IPS DF 6.9 (cell line): ENCODE data around the gene ZNF462.
A peak's percentile ranks its signal among the peaks of the same experiment; 100 is the strongest.

Experiments
- DNase-seq: peaks from one replicate; pipeline ENCODE4 v3.0.0-alpha.2; 2013; ENCODE audit warnings: low read depth, low spot score
- H3K27ac ChIP-seq: one replicate; pipeline ENCODE4 v1.5.1; 2013; ENCODE audit warnings: low read length, control low read depth
- H3K27me3 ChIP-seq: 2 replicates; pipeline ENCODE4 v1.6.1; 2013; ENCODE audit warnings: mild to moderate bottlenecking, low read length; ENCODE audit not compliant: control insufficient read depth, insufficient read depth
- H3K36me3 ChIP-seq: 2 replicates; pipeline ENCODE4 v1.6.1; 2013; ENCODE audit warnings: low read length; ENCODE audit not compliant: control insufficient read depth, insufficient read depth
- H3K4me1 ChIP-seq: 2 replicates; pipeline ENCODE4 v1.6.1; 2013; ENCODE audit warnings: low read length; ENCODE audit not compliant: control insufficient read depth, insufficient read depth
- H3K4me3 ChIP-seq: 2 replicates; pipeline ENCODE4 v1.5.1; 2013; ENCODE audit warnings: mild to moderate bottlenecking, low read length
- H3K9me3 ChIP-seq: 2 replicates; pipeline ENCODE4 v1.6.1; 2013; ENCODE audit warnings: low read length, inconsistent platforms; ENCODE audit not compliant: control insufficient read depth, insufficient read depth
- WGBS: extraction: QIAGEN DNeasy Blood & Tissue Kit; methylation state at CpG from one replicate; pipeline ENCODE4 v1.1.7; 2013; ENCODE audit warnings: mixed read lengths, missing lambda C conversion rate; ENCODE audit not compliant: insufficient read length, insufficient coverage; 5-methylcytosine and 5-hydroxymethylcytosine counted together

ZNF462 gene, protein sequence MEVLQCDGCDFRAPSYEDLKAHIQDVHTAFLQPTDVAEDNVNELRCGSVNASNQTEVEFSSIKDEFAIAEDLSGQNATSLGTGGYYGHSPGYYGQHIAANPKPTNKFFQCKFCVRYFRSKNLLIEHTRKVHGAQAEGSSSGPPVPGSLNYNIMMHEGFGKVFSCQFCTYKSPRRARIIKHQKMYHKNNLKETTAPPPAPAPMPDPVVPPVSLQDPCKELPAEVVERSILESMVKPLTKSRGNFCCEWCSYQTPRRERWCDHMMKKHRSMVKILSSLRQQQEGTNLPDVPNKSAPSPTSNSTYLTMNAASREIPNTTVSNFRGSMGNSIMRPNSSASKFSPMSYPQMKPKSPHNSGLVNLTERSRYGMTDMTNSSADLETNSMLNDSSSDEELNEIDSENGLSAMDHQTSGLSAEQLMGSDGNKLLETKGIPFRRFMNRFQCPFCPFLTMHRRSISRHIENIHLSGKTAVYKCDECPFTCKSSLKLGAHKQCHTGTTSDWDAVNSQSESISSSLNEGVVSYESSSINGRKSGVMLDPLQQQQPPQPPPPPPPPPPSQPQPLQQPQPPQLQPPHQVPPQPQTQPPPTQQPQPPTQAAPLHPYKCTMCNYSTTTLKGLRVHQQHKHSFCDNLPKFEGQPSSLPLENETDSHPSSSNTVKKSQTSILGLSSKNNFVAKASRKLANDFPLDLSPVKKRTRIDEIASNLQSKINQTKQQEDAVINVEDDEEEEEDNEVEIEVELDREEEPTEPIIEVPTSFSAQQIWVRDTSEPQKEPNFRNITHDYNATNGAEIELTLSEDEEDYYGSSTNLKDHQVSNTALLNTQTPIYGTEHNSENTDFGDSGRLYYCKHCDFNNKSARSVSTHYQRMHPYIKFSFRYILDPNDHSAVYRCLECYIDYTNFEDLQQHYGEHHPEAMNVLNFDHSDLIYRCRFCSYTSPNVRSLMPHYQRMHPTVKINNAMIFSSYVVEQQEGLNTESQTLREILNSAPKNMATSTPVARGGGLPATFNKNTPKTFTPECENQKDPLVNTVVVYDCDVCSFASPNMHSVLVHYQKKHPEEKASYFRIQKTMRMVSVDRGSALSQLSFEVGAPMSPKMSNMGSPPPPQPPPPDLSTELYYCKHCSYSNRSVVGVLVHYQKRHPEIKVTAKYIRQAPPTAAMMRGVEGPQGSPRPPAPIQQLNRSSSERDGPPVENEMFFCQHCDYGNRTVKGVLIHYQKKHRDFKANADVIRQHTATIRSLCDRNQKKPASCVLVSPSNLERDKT (N-terminal part only)

DNA sequence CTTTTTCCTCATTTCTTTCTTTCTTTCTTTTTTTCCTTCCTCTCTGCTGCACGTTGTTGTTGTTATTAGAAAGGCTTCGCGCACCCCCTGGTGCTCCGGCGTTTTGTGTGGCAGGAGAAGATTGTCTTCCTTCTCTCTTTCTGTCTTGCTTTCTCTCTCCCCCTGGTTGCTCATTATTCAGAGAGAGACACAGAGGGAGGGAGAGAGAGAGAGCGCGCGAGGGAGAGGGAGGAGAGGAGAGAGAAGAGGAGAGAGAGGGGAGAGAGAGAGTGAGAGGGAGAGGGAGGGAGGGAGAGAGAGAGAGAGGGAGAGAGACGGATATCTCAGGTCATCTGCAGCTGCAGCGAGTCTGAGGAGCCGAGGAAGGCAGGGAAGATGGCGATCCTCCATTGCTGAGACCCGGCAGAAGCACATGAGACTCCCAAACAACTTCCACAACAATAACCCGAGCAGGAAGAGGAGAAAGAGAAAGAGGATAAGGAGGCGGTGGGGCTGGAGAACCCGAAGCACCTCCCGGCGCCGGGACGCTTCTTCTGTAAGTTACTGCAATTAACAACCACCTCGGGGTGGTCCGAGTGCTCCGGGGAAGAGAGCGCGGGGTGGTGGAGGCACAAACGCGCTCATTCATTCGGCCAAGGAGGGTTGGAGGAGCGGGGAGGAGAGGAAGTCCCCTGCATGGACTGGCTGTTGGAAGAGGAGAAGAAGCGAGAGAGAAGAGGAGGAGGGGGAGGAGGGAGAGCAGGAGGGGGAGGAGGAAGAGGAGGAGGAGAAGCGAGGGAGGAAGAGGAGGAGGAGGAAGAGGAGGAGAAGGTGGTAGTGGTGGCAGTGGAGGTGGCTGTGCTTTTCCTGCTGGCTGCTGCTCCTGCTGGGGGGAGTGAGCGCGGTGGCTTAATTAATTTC lies at the start of gene ZNF462:
Gene ZNF462, plus strand, starts transcription at position 346 of the 900 bp plus-strand sequence. CDS start 60,218 bp downstream, outside the sequence.
- Histone ChIP-seq H3K4me3 (peak within 1 kb of the TSS; percentile 79), H3K27ac (peak within 1 kb of the TSS; percentile 18), H3K4me1 (no peaks in the 10 kb centered on the region), H3K36me3 (no peaks in the 10 kb centered on the region), H3K27me3 (no peaks in the 10 kb centered on the region), H3K9me3 (no peaks in the 10 kb centered on the region)
- no CpG with 5 or more reads among the region's 33 CpGs for WGBS
- DNase-seq, result peak; percentile 20

DNA sequence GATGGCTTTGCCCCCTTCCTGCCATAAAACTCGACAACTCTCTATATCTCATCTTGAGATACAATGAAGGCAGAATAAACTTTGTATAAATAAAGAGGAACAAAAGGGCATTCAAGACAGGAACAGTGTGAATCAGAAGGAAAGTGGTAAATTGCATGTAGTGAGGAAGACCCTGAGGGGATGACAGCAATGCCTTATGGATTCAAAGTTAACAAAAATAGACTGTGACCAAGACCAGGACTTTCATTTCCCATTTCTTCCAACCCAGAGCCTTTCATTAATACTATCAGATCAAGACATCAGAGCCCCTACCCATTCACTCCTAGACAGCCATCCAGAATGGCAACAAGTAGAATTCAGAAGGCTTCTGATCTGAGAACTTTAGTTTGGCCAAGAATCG lies 46.4 kb upstream of the ZNF462 start:
- no peak for DNase-seq
- no CpG with 5 or more reads among the region's 2 CpGs for WGBS
- H3K4me3 ChIP-seq, result no peak overlapping the region
- no peak overlapping the region for H3K27ac ChIP-seq
- H3K27me3 ChIP-seq, result no peaks in the 10 kb centered on the region
- H3K36me3 ChIP-seq, result no peaks in the 10 kb centered on the region
- no peaks in the 10 kb centered on the region for H3K4me1 ChIP-seq
- no peaks in the 10 kb centered on the region for H3K9me3 ChIP-seq

DNA sequence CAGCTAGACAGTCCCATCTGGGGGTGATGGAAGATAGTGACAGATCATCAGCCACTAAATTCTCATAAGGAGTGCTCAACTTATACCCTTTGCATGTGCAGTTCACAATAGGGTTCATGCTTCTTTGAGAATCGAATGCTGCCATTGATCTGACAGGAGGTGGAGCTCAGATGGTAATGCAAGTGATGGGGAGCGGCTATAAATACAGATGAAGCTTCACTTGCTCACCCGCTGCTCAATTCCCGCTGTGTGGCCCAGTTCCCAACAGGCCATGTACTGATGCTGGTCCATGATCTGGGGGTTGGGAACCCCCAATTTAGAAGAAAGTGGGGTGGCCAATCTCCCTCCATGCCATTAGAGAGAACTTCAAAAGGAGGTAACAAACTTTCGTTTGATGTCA lies 44.9 kb upstream of the ZNF462 start:
- no peak overlapping the region for H3K4me3 ChIP-seq
- WGBS, result no CpG with 5 or more reads among the region's 5 CpGs

DNA sequence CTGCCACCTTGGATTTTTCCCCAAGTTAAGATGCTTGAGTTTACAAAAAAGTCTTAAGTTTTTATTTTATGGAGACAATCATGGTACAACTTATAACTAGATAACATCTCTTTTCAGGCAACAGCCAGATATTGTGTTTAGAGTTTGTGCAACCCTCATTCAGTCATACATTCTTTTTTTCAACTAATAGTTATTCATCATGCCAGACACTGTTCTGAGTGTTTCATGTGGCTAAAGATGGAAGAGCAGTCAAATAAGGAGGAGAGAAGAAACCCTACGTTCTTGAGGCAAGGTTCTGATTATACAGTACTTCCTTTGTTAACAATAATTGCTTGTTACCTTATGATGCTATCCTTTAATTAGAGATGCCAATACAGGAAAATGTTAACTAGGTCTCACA lies 42.1 kb upstream of the ZNF462 start:
- H3K27ac ChIP-seq, result no peak overlapping the region
- no peaks in the 10 kb centered on the region for H3K9me3 ChIP-seq
- no peaks in the 10 kb centered on the region for H3K27me3 ChIP-seq
- no peak overlapping the region for H3K4me3 ChIP-seq
- no CpG with 5 or more reads among the region's 1 CpG for WGBS
- DNase-seq, result no peak
- H3K4me1 ChIP-seq, result no peaks in the 10 kb centered on the region
- H3K36me3 ChIP-seq, result no peaks in the 10 kb centered on the region

More for the DNA sequence above, 44.9 kb upstream of the ZNF462 start:
- Histone ChIP-seq H3K27ac (no peak overlapping the region), H3K27me3 (no peaks in the 10 kb centered on the region), H3K9me3 (no peaks in the 10 kb centered on the region), H3K4me1 (no peaks in the 10 kb centered on the region), H3K36me3 (no peaks in the 10 kb centered on the region)
- no peak for DNase-seq

DNA sequence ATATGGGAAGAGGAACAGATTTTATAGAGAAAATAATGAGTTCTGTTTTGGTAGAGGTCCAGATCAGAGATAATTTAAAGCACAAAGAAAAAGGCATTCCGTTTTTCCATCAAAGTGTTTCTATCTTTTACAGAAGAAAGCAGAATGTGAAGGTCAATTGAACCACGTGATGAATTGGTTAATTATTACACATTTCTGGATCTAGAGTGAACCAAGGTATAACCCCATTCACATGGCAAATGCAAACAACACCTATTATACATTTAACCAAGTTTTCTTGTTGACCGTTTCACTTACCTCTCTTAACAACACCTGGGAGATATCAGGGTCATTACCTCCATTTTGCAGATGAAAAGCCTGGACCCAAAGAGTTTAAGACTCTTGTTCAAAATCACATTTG lies 34.9 kb upstream of the ZNF462 start:
- DNase-seq, result no peak
- no peaks in the 10 kb centered on the region for H3K27me3 ChIP-seq
- no peaks in the 10 kb centered on the region for H3K4me1 ChIP-seq
- H3K4me3 ChIP-seq, result no peak overlapping the region
- WGBS, result no CpG with 5 or more reads among the region's 3 CpGs
- H3K9me3 ChIP-seq, result no peaks in the 10 kb centered on the region
- no peak overlapping the region for H3K27ac ChIP-seq
- H3K36me3 ChIP-seq, result no peaks in the 10 kb centered on the region

DNA sequence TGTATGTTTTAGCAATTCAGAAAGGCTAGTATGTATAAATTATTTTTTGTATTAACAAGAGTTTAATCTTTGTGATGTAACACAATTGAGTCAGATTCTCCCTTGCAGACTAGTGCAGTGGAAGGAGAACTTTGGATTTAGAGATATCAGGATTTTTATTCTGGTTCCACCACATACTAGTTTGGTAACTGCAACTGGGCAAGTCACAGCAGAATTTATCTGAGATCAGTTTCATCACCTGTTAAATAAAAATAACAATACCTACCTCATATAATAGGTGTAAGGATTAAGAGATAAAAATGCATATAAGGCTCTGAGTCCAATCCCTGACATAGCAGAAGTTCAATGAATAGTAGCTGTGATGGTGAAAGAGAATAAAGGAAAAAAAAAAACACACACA lies 34.0 kb upstream of the ZNF462 start:
- H3K36me3 ChIP-seq, result no peaks in the 10 kb centered on the region
- H3K27ac ChIP-seq, result no peak overlapping the region
- no peaks in the 10 kb centered on the region for H3K4me1 ChIP-seq
- H3K27me3 ChIP-seq, result no peaks in the 10 kb centered on the region
- DNase-seq, result no peak
- no peak overlapping the region for H3K4me3 ChIP-seq
- no peaks in the 10 kb centered on the region for H3K9me3 ChIP-seq

DNA sequence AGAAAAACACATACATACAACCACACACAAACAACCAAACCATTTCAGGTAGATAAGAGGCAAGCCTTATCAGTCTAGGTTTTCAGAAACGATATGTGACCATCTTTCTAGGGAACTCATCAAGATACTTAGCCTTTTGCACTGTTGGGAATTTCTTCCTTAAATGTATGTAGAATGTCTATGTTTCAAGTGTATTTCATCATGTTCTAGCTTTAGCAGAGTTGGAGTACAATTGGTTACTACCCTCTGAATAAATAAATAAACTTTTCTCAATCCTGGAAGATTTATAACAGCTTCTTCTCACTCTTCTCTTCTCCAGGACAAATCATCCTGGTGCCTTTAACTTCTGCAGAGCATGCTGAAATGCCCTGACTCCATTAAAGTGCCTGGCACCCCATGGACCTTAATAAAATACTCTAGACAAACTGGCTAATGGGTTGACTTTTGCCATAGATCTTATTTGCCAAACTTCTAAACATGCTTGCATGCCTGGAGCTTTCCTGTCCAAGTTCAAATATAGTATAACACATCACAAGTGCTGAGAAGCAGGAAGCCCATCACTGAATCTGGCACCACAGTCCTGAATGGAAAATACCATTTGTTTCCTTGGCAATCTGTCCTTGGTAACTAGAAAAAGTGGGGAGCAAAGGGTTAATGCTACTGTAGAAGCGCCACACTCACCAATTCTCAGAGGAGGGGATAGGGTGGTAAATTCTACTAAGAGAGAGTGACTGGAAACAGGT lies 33.1 kb upstream of the ZNF462 start:
- Histone ChIP-seq H3K27me3 (no peaks in the 10 kb centered on the region), H3K4me3 (no peak overlapping the region), H3K27ac (no peak overlapping the region), H3K4me1 (no peaks in the 10 kb centered on the region), H3K36me3 (no peaks in the 10 kb centered on the region), H3K9me3 (no peaks in the 10 kb centered on the region)
- no peak for DNase-seq
- WGBS, result no CpG with 5 or more reads among the region's 2 CpGs

DNA sequence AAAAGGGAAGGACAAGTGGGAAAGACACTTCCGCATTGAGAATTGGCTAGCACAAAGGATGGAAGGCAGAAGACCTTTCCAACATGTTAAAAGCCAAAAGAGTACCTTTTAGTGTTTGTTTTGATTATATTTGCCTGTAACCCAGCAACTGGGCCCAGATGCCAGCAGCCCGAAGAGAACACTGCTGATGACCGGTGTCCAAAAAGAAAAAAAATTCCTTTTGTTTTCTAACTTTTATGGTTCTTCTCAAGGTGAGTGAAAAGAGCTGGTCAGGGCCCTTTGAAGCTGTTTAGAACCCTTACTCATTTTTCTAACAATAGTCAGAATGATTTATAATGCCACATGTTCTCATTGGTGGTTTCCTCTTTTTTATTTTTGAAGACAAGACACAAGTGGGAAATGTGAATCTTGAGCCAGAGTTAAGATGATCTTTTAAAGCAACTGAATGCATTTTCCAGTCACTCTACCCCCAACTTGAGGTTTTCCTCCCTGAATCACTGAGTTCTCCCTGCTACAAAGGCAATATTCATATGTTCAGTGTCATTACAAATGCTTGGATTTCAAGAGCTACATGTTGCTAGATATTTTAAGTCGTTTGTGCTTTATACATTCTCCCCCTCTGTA lies 32.3 kb upstream of the ZNF462 start:
- H3K4me1 ChIP-seq, result no peaks in the 10 kb centered on the region
- no peaks in the 10 kb centered on the region for H3K27me3 ChIP-seq
- WGBS, result no CpG with 5 or more reads among the region's 4 CpGs
- DNase-seq, result no peak
- H3K9me3 ChIP-seq, result no peaks in the 10 kb centered on the region
- H3K36me3 ChIP-seq, result no peaks in the 10 kb centered on the region
- H3K27ac ChIP-seq, result no peak overlapping the region
- no peak overlapping the region for H3K4me3 ChIP-seq

DNA sequence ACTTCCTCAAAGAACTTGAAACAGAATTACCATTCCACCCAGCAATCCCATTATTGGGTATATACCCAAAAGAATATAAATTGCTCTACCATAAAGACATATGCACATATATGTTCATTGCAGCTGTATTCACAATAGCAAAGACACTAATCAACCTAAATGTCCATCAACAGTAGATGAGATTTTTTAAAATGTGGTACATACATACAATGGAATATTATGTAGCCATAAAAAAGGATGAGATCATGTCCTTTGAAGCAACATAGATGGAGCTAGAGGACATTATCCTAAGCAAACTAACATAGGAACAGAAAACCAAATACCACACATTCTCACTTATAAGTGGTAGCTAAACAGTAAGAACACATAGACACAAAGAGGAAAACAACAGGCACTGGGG lies 28.1 kb upstream of the ZNF462 start:
- DNase-seq, result no peak
- H3K9me3 ChIP-seq, result no peaks in the 10 kb centered on the region
- H3K36me3 ChIP-seq, result no peaks in the 10 kb centered on the region
- H3K4me1 ChIP-seq, result no peaks in the 10 kb centered on the region
- no peak overlapping the region for H3K4me3 ChIP-seq
- H3K27ac ChIP-seq, result no peak overlapping the region
- H3K27me3 ChIP-seq, result no peaks in the 10 kb centered on the region
